Nephron progenitor cell (in vitro differentiated cells): ENCODE results near the gene EID2B.

ENCODE experiments used
- DNase-seq: peaks from one replicate; pipeline ENCODE4 v3.0.0; 2021
- H3K27ac Mint-ChIP-seq: 2 replicates; pipeline ENCODE4 v1.8.0; 2021; ENCODE audit warnings: mild to moderate bottlenecking, moderate library complexity, mixed read lengths
- H3K27me3 Mint-ChIP-seq: 2 replicates; pipeline ENCODE4 v1.8.0; 2021; ENCODE audit warnings: mild to moderate bottlenecking, low read depth, mixed read lengths; ENCODE audit not compliant: poor library complexity
- H3K36me3 Mint-ChIP-seq: 2 replicates; pipeline ENCODE4 v1.8.0; 2021; ENCODE audit warnings: low read depth, mixed read lengths
- H3K4me1 Mint-ChIP-seq: 2 replicates; pipeline ENCODE4 v1.8.0; 2021; ENCODE audit warnings: mixed read lengths
- H3K4me3 Mint-ChIP-seq: 2 replicates; pipeline ENCODE4 v1.8.0; 2021; ENCODE audit warnings: mild to moderate bottlenecking, moderate library complexity, mixed read lengths
- H3K9me3 Mint-ChIP-seq: 2 replicates; pipeline ENCODE4 v1.8.0; 2021; ENCODE audit warnings: mild to moderate bottlenecking, moderate library complexity, mixed read lengths
- TF ChIP-seq, protein P1 (sequence below): fragments of 200-600 bp; sonication (generic); IDR thresholded peaks from 2 replicates; pipeline ENCODE4 v1.5.0; 2021; ENCODE audit warnings: antibody characterized with exemption

The EID2B gene

GRCh38 chr19:39483141-39483540 lies 49.5 kb downstream of the EID2B start:
- no peak for DNase-seq
- Mint-ChIP-seq H3K4me1 (peaks cover 36% of the 10 kb centered on the region), H3K27me3 (peaks cover 4% of the 10 kb centered on the region), H3K27ac (no peak overlapping the region), H3K9me3 (no peaks in the 10 kb centered on the region), H3K36me3 (peaks cover 28% of the 10 kb centered on the region), H3K4me3 (peak overlapping the region; percentile 96)
- TF ChIP-seq, protein P1, sequence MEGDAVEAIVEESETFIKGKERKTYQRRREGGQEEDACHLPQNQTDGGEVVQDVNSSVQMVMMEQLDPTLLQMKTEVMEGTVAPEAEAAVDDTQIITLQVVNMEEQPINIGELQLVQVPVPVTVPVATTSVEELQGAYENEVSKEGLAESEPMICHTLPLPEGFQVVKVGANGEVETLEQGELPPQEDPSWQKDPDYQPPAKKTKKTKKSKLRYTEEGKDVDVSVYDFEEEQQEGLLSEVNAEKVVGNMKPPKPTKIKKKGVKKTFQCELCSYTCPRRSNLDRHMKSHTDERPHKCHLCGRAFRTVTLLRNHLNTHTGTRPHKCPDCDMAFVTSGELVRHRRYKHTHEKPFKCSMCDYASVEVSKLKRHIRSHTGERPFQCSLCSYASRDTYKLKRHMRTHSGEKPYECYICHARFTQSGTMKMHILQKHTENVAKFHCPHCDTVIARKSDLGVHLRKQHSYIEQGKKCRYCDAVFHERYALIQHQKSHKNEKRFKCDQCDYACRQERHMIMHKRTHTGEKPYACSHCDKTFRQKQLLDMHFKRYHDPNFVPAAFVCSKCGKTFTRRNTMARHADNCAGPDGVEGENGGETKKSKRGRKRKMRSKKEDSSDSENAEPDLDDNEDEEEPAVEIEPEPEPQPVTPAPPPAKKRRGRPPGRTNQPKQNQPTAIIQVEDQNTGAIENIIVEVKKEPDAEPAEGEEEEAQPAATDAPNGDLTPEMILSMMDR: no peak

DNA sequence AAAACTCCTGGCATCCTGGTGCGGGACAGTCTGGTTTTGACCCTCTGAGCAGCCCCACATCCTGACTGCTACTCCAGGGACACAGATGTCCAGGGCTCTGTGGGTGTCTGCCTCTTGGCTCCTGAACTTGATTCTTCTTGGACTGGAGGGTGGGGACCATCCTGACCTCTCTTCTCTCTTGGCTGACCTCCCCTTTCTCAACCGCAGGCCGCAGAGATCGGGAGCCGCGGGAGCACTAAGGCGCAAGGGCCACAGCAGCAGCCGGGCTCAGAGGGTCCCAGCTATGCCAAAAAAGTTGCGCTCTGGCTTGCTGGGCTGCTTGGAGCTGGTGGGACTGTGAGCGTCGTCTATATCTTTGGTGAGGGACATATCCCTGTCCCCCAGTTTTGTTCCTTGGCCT lies 51.0 kb downstream of the EID2B start:
- Mint-ChIP-seq H3K9me3 (no peaks in the 10 kb centered on the region), H3K27me3 (peaks cover 4% of the 10 kb centered on the region), H3K4me1 (peaks cover 36% of the 10 kb centered on the region), H3K4me3 (peak overlapping the region; percentile 96), H3K36me3 (peaks cover 26% of the 10 kb centered on the region), H3K27ac (peak overlapping the region; percentile 96)
- TF ChIP-seq, protein P1: no peak
- DNase-seq: no peak

GRCh38 chr19:39481229-39481545 lies 51.5 kb downstream of the EID2B start:
- Mint-ChIP-seq H3K27ac (peak overlapping the region; percentile 96), H3K4me3 (peak overlapping the region; percentile 96), H3K36me3 (peaks cover 27% of the 10 kb centered on the region), H3K4me1 (peaks cover 36% of the 10 kb centered on the region), H3K27me3 (peaks cover 7% of the 10 kb centered on the region), H3K9me3 (no peaks in the 10 kb centered on the region)
- TF ChIP-seq, protein P1: no peak
- DNase-seq: no peak
